Endodermal cell (in vitro differentiated cells): ENCODE results near the gene EXD3. TPM values are rescaled to one million over a fixed set of nuclear protein-coding genes. Genes with fewer than 3 reads are reported as not detected.
A peak's percentile ranks its signal among the peaks of the same experiment; 100 is the strongest.

Experiments
- DNase-seq: peaks from one replicate; pipeline ENCODE4 v3.0.0-alpha.2; 2017
- H3K27ac ChIP-seq: 2 replicates; pipeline ENCODE4 v1.5.1; 2013; ENCODE audit warnings: mild to moderate bottlenecking, low read depth, low read length, moderate library complexity
- H3K27me3 ChIP-seq: 2 replicates; pipeline ENCODE4 v1.6.1; 2013; ENCODE audit warnings: mild to moderate bottlenecking, low read length, moderate library complexity; ENCODE audit not compliant: insufficient read depth, control insufficient read depth, poor library complexity, severe bottlenecking
- H3K36me3 ChIP-seq: 2 replicates; pipeline ENCODE4 v1.7.0; 2013; ENCODE audit warnings: mild to moderate bottlenecking, low read length, moderate library complexity; ENCODE audit not compliant: control insufficient read depth, insufficient read depth
- H3K4me1 ChIP-seq: one replicate; pipeline ENCODE4 v1.7.0; 2013; ENCODE audit warnings: low read length; ENCODE audit not compliant: control insufficient read depth, insufficient read depth
- H3K4me3 ChIP-seq: 2 replicates; pipeline ENCODE4 v1.5.1; 2013; ENCODE audit warnings: mild to moderate bottlenecking, low read length, moderate library complexity
- H3K9ac ChIP-seq: 2 replicates; pipeline ENCODE4 v1.6.1; 2013; ENCODE audit warnings: mild to moderate bottlenecking, low read length, moderate library complexity; ENCODE audit not compliant: poor library complexity, severe bottlenecking; ENCODE audit errors: extremely low read depth
- H3K9me3 ChIP-seq: 2 replicates; pipeline ENCODE4 v1.6.1; 2013; ENCODE audit warnings: mild to moderate bottlenecking, low read length, moderate library complexity; ENCODE audit not compliant: control insufficient read depth
- H3K27ac Mint-ChIP-seq: 2 replicates; pipeline ENCODE4 v1.8.0; 2020; ENCODE audit warnings: mixed read lengths
- H3K27me3 Mint-ChIP-seq: 2 replicates; pipeline ENCODE4 v1.8.0; 2021; ENCODE audit warnings: mild to moderate bottlenecking, mixed read lengths; ENCODE audit not compliant: insufficient read depth
- H3K36me3 Mint-ChIP-seq: 2 replicates; pipeline ENCODE4 v1.8.0; 2020; ENCODE audit warnings: low read depth, mixed read lengths
- H3K4me1 Mint-ChIP-seq: 2 replicates; pipeline ENCODE4 v1.8.0; 2020; ENCODE audit warnings: mixed read lengths
- H3K4me3 Mint-ChIP-seq: 2 replicates; pipeline ENCODE4 v1.8.0; 2020; ENCODE audit warnings: mild to moderate bottlenecking, moderate library complexity, mixed read lengths
- H3K9me3 Mint-ChIP-seq: 2 replicates; pipeline ENCODE4 v1.8.0; 2020; ENCODE audit warnings: mild to moderate bottlenecking, mixed read lengths
- CTCF ChIP-seq: fragments of 200-600 bp; sonication (generic); conservative IDR thresholded peaks from 2 replicates; pipeline ENCODE4 v1.5.0; 2021; ENCODE audit warnings: antibody characterized with exemption, mild to moderate bottlenecking
- WGBS, 2 experiments: methylation state at CpG; one replicate each; pipeline versions ENCODE4 v1.1.5 to v1.1.7; 2013; ENCODE audit warnings: missing lambda C conversion rate in 2 of 2, mixed read lengths in 1 of 2; ENCODE audit not compliant: insufficient coverage in 1 of 2, insufficient read length in 1 of 2; 5-methylcytosine and 5-hydroxymethylcytosine counted together
- total RNA-seq, 2 donors: library from RNA; stranded (reverse); fragmentation: NEBNext Ultra II Directional in 1 of 2; extraction: Animal tissue kit (Norgen Biotek cat#: 25700) in 1 of 2; gene quantifications; 2 replicates in 1 of 2; 3 replicates in 1 of 2; pipeline ENCODE4 v1.2.1, GENCODE V29; 2021

The EXD3 gene
- total RNA-seq, 2 donors from 2014 or later = 15.5 to 31.0 TPM

GRCh38 chr9:137393176-137394150, 29.5 kb downstream of the EXD3 start:
- H3K36me3 Mint-ChIP-seq = peaks cover 10% of the 10 kb centered on the region
- Histone ChIP-seq H3K36me3 (no peaks in the 10 kb centered on the region), H3K4me1 (no peaks in the 10 kb centered on the region), H3K9me3 (no peaks in the 10 kb centered on the region), H3K27ac (no peak overlapping the region), H3K9ac (no peak overlapping the region), H3K4me3 (no peak overlapping the region), H3K27me3 (no peaks in the 10 kb centered on the region)
- H3K4me3 Mint-ChIP-seq = no peak overlapping the region
- 81 to 95% methylated on average over 6 to 26 of the region's 28 CpGs for WGBS, 2 experiments
- no peak for TF ChIP-seq CTCF
- no peak for DNase-seq
- no peaks in the 10 kb centered on the region for H3K27me3 Mint-ChIP-seq
- H3K9me3 Mint-ChIP-seq = no peaks in the 10 kb centered on the region
- no peaks in the 10 kb centered on the region for H3K4me1 Mint-ChIP-seq
- no peak overlapping the region for H3K27ac Mint-ChIP-seq

- Mint-ChIP-seq H3K9me3 (no peaks in the 10 kb centered on the region), H3K27me3 (no peaks in the 10 kb centered on the region), H3K36me3 (peaks cover 8% of the 10 kb centered on the region), H3K4me1 (no peaks in the 10 kb centered on the region), H3K27ac (no peak overlapping the region), H3K4me3 (no peak overlapping the region)
- H3K27ac ChIP-seq = no peak overlapping the region
- H3K9me3 ChIP-seq = no peaks in the 10 kb centered on the region
- no peak for TF ChIP-seq CTCF
- H3K27me3 ChIP-seq = no peaks in the 10 kb centered on the region
- 93 to 94% methylated on average over 8 to 23 of the region's 23 CpGs for WGBS, 2 experiments
- DNase-seq = no peak
- H3K9ac ChIP-seq = no peak overlapping the region
- H3K36me3 ChIP-seq = no peaks in the 10 kb centered on the region
- no peak overlapping the region for H3K4me3 ChIP-seq
- H3K4me1 ChIP-seq = no peaks in the 10 kb centered on the region
Measured at GRCh38 chr9:137392232-137393007, 30.5 kb downstream of the EXD3 start.

GRCh38 chr9:137391411-137391754, 31.6 kb downstream of the EXD3 start:
- Histone ChIP-seq H3K4me1 (no peaks in the 10 kb centered on the region), H3K27me3 (no peaks in the 10 kb centered on the region), H3K9ac (no peak overlapping the region), H3K36me3 (no peaks in the 10 kb centered on the region), H3K4me3 (no peak overlapping the region), H3K9me3 (no peaks in the 10 kb centered on the region), H3K27ac (peak overlapping the region; percentile 2)
- H3K36me3 Mint-ChIP-seq = peaks cover 6% of the 10 kb centered on the region
- H3K4me1 Mint-ChIP-seq = no peaks in the 10 kb centered on the region
- H3K27ac Mint-ChIP-seq = no peak overlapping the region
- 88 to 89% methylated on average over 6 to 22 of the region's 22 CpGs for WGBS, 2 experiments
- TF ChIP-seq CTCF = no peak
- H3K9me3 Mint-ChIP-seq = no peaks in the 10 kb centered on the region
- no peaks in the 10 kb centered on the region for H3K27me3 Mint-ChIP-seq
- no peak for DNase-seq
- no peak overlapping the region for H3K4me3 Mint-ChIP-seq
